Central memory CD8-positive, alpha-beta T cell (primary cell): ENCODE measurements around the gene IFNLR1.

Experiments
- ATAC-seq: fragments of 150-1000 bp; cut with Tn5 transposase; replicated peaks from 2 replicates; pipeline ENCODE4 v1.10.0; 2022; ENCODE audit warnings: mild to moderate bottlenecking, moderate FRiP score, moderate number of reproducible peaks; ENCODE audit not compliant: poor library complexity, severe bottlenecking; ENCODE audit errors: extremely low read depth
- DNase-seq, 2 donors: peaks; one replicate each; pipeline ENCODE4 v3.0.0; 2021; ENCODE audit warnings: low spot score in 2 of 2
- H3K27ac Mint-ChIP-seq: one replicate; pipeline ENCODE4 v1.8.0; 2022; ENCODE audit warnings: low read depth, mild to moderate bottlenecking, moderate library complexity, mixed read lengths
- H3K27me3 Mint-ChIP-seq: one replicate; pipeline ENCODE4 v1.8.0; 2022; ENCODE audit warnings: mixed read lengths
- H3K36me3 Mint-ChIP-seq: one replicate; pipeline ENCODE4 v1.8.0; 2022; ENCODE audit warnings: mild to moderate bottlenecking, moderate library complexity, mixed read lengths; ENCODE audit not compliant: insufficient read depth
- H3K4me1 Mint-ChIP-seq: one replicate; pipeline ENCODE4 v1.8.0; 2022; ENCODE audit warnings: mixed read lengths
- H3K4me3 Mint-ChIP-seq: one replicate; pipeline ENCODE4 v1.8.0; 2022; ENCODE audit warnings: mild to moderate bottlenecking, moderate library complexity, mixed read lengths
- H3K9me3 Mint-ChIP-seq: one replicate; pipeline ENCODE4 v1.8.0; 2022; ENCODE audit warnings: mixed read lengths

The IFNLR1 gene

DNA sequence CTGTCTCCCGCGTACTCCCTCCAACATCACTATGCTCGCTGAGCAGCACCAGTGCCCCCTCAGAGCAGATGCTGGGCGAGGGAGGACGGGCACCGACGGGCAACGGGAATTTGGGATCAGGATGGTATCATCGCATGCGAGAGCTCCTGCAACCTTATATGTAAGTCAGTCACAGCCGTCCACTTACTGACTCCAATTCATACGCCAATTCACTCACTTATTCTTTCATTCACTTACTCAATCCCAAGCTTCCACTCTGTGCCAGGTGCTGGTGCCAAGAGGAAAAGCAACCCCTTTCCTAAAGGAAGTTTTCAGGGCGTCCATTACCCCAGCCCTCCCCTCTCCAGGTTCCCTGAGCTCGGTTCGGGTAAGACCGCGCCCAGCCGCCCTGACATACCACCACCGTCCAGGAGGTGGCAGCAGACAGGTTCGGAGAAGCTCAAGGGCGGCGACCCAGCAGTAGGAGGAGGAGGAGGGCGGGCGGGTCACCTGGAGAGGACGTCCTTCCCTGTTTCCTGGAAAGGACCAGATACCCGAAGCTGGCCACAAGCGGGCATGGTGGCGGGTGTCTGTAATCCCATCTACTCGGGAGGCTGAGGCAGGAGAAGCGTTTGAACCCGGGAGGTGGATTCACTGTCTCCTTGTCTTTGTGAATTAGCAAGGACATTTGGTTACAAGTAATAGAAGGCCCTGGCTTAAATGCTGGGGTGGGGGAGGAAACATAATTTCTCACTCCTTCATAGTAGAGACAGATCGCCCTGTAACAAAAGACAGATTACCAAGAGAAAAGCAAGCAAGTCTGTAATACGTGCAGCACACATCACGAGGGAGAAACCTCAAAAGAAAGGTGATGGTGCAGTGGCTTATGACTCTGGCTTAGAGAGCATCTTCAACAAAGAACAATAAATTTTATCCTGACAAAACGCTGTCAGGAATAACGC lies 36.6 kb downstream of the IFNLR1 start:
- Mint-ChIP-seq H3K27ac (no peak overlapping the region), H3K4me3 (peak overlapping the region; percentile 15), H3K36me3 (no peaks in the 10 kb centered on the region), H3K9me3 (no peaks in the 10 kb centered on the region), H3K4me1 (peaks cover 7% of the 10 kb centered on the region), H3K27me3 (peaks cover 47% of the 10 kb centered on the region)
- DNase-seq (peak; percentile 75 to 88), ATAC-seq (peak; percentile 79)

DNA sequence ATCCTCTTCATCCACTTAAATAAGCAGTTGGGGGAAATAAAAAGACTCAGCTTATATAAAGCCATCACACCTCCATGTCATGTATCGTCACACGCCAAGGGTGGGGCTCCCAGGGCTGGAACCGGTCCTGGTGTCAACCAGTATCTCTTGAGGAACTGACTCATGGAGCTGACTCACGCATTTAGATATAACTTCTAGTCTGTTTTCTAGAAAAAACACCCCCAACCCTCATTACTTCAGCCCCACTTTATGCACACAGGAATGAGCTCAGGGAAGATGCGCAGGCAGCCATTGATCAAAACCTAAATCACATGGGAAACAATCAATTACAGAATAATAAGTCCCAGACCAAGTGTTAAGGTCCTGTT lies 37.2 kb downstream of the IFNLR1 start:
- Mint-ChIP-seq H3K27ac (no peak overlapping the region), H3K4me1 (peaks cover 7% of the 10 kb centered on the region), H3K36me3 (no peaks in the 10 kb centered on the region), H3K27me3 (peaks cover 50% of the 10 kb centered on the region), H3K9me3 (no peaks in the 10 kb centered on the region), H3K4me3 (no peak overlapping the region)
- ATAC-seq (no peak), DNase-seq (no peak)

DNA sequence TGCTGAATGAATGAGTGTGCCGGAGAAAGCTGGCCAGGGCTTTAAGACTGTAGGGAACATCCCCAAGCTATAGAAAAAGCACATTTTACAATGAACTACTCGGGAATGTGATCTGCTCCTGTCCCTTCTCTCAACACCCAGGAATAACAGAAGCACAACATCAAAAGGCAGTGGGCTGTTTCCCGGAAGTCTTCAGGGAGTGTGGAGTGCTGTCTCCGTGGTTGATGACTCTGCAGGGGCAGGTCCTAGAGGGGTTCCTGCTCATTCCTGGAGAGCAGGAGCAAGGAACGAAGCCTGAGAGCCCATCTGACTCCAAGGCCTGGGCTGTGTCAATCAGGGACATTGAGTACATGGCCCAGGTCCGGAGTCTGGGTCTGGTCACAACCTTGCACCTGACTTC lies 39.3 kb downstream of the IFNLR1 start:
- Mint-ChIP-seq H3K4me1 (peaks cover 7% of the 10 kb centered on the region), H3K4me3 (no peak overlapping the region), H3K9me3 (no peaks in the 10 kb centered on the region), H3K27ac (no peak overlapping the region), H3K27me3 (peaks cover 64% of the 10 kb centered on the region), H3K36me3 (no peaks in the 10 kb centered on the region)
- no peak for DNase-seq
- no peak for ATAC-seq

- no peaks in the 10 kb centered on the region for H3K9me3 Mint-ChIP-seq
- peaks cover 7% of the 10 kb centered on the region for H3K4me1 Mint-ChIP-seq
- H3K36me3 Mint-ChIP-seq, result no peaks in the 10 kb centered on the region
- ATAC-seq (no peak), DNase-seq (no peak)
- H3K27me3 Mint-ChIP-seq, result peaks cover 71% of the 10 kb centered on the region
- no peak overlapping the region for H3K4me3 Mint-ChIP-seq
- peak overlapping the region; percentile 63 for H3K27ac Mint-ChIP-seq
These were observed 39.9 kb downstream of the IFNLR1 start for GRCh38 chr1:24147194-24147593.

DNA sequence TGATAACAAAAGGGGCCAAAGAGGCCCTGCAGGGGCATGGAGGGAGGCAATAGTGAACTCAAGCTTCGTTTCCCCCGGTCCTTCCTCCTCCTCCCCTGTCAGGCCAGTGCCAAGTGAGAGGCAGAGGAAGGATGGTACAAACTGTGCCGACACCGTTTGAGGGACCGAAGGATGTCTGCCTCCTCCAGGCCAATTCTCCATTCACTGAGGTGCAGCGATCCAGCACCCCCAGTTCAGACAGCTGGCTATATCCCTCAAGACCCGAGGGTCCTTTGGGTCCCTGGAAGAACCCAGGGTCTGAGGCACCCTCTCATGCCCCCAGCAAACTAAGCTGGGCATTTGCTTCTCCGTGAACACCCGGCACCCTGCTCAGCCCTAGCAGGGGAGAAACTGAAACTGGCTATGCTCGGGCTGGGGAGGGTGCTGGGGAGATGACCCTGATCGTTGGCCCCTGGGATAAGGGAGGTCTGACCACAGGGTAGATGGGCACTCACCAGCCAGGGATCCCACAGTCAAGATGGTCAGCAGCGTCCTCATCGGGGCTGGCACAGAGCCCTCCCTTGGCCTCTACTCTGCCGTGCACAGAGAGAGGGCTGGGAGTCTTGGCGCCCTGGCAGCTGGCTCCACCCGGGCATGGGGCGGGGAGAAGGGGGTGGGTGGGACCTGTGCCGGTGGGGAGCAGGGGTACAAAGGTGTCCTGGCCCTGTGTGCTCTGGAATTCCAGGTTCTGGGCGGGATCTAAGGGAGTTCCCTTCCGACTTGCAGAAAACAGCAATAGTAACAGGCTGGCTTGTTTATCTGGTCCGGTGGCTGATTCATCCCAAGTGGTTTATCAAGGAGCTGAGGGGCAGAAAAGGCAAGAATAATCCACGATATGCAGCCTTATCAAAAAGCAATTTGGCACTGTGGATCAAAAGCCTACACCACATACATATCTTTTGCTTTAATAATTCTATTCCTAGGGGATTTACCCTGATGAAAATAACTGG lies 44.2 kb downstream of the IFNLR1 start, which contains the start of gene IL22RA1:
IL22RA1 (minus strand) TSS at position 595 of the 989 bp plus-strand sequence; CDS start at position 537, 58 bp downstream.
- DNase-seq (no peak), ATAC-seq (no peak)
- Mint-ChIP-seq H3K27me3 (peaks cover 65% of the 10 kb centered on the region), H3K36me3 (no peaks in the 10 kb centered on the region), H3K27ac (no peak within 1 kb of the TSS), H3K4me3 (no peak within 1 kb of the TSS), H3K9me3 (no peaks in the 10 kb centered on the region), H3K4me1 (peaks cover 6% of the 10 kb centered on the region)

DNA sequence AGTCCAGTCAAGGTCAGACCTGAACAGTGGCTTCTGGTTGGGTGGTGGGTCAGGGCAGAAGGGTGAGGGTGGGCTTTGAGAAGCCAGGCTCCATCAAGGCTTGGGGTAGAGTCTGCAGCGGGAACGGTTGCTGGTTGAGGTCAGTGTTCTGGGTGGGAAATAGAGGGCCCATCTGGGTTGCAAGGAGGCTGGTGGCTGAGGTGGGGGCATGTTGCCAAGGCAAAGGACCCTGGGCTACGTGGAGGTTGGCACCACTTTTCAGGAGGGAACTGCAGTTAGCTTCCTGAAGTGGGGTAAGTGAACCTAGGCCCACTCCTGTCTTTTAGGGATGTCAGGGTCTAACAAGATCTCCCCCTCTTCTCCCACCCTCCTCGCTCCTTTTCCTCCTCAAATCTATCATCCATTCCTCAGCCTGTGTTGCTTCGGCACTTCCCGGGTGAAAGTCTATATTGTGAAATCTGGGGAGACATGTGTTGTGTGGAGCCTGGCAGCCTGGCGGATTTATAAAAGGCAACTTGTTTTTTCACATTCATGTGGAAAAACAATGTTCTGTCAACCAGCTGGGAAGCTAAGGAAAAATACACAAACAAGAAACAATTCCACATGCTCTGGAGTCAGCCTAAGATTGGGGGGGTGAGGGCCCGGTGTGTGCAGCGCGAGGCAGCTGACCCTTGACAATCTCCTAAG lies 45.6 kb downstream of the IFNLR1 start:
- ATAC-seq (no peak), DNase-seq (no peak)
- Mint-ChIP-seq H3K36me3 (no peaks in the 10 kb centered on the region), H3K27me3 (peaks cover 53% of the 10 kb centered on the region), H3K27ac (no peak overlapping the region), H3K9me3 (no peaks in the 10 kb centered on the region), H3K4me1 (peaks cover 6% of the 10 kb centered on the region), H3K4me3 (no peak overlapping the region)

GRCh38 chr1:24140741-24141181 lies 46.3 kb downstream of the IFNLR1 start:
- no peak for DNase-seq
- no peak overlapping the region for H3K4me3 Mint-ChIP-seq
- H3K36me3 Mint-ChIP-seq, result no peaks in the 10 kb centered on the region
- peaks cover 46% of the 10 kb centered on the region for H3K27me3 Mint-ChIP-seq
- peaks cover 6% of the 10 kb centered on the region for H3K4me1 Mint-ChIP-seq
- no peak overlapping the region for H3K27ac Mint-ChIP-seq
- H3K9me3 Mint-ChIP-seq, result no peaks in the 10 kb centered on the region
- ATAC-seq, result no peak

GRCh38 chr1:24139841-24140425 lies 47.2 kb downstream of the IFNLR1 start:
- no peaks in the 10 kb centered on the region for H3K9me3 Mint-ChIP-seq
- DNase-seq, result no peak
- no peak overlapping the region for H3K4me3 Mint-ChIP-seq
- no peak for ATAC-seq
- peaks cover 44% of the 10 kb centered on the region for H3K27me3 Mint-ChIP-seq
- peaks cover 6% of the 10 kb centered on the region for H3K4me1 Mint-ChIP-seq
- no peaks in the 10 kb centered on the region for H3K36me3 Mint-ChIP-seq
- H3K27ac Mint-ChIP-seq, result no peak overlapping the region

DNA sequence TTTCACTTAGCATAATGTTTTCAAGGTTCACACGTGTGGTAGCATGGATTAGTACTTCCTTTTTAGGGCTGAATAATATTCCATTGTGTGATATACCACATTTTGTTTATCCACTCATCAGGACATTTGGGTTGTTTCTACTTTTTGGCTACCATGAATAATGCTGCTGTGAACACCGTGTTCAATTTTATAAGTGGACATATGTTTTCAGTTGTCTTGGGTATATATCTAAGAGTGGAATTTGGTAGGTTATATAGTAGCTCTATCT lies 47.9 kb downstream of the IFNLR1 start:
- ATAC-seq (no peak), DNase-seq (no peak)
- Mint-ChIP-seq H3K36me3 (no peaks in the 10 kb centered on the region), H3K9me3 (no peaks in the 10 kb centered on the region), H3K4me1 (peaks cover 6% of the 10 kb centered on the region), H3K4me3 (no peak overlapping the region), H3K27me3 (peaks cover 36% of the 10 kb centered on the region), H3K27ac (no peak overlapping the region)

- ATAC-seq, result peak; percentile 46
- Mint-ChIP-seq H3K27me3 (peaks cover 31% of the 10 kb centered on the region), H3K36me3 (no peaks in the 10 kb centered on the region), H3K9me3 (no peaks in the 10 kb centered on the region), H3K4me3 (no peak overlapping the region), H3K4me1 (peaks cover 6% of the 10 kb centered on the region), H3K27ac (no peak overlapping the region)
- DNase-seq, result no peak
These were observed 48.4 kb downstream of the IFNLR1 start for GRCh38 chr1:24138476-24139221.

- peaks cover 21% of the 10 kb centered on the region for H3K27me3 Mint-ChIP-seq
- H3K36me3 Mint-ChIP-seq, result no peaks in the 10 kb centered on the region
- H3K4me1 Mint-ChIP-seq, result peaks cover 6% of the 10 kb centered on the region
- no peak overlapping the region for H3K27ac Mint-ChIP-seq
- DNase-seq (no peak), ATAC-seq (no peak)
- H3K9me3 Mint-ChIP-seq, result no peaks in the 10 kb centered on the region
- no peak overlapping the region for H3K4me3 Mint-ChIP-seq
These were observed 50.0 kb downstream of the IFNLR1 start for GRCh38 chr1:24136956-24137539.
